ENCODE data around the gene SEMA7A.
"Not testable (repeated sequence)": the region's sequence is repeated elsewhere in the genome, so short reads cannot be mapped to it uniquely, and the experiment has no call there.

The SEMA7A gene

GRCh38 chr15:74433592-74434262 is at the start of gene SEMA7A:
TSS of gene SEMA7A (minus strand) at chr15:74433958. CDS start at chr15:74433918, 40 bp downstream.
- peak; percentile 81 for DNase-seq (ENCODE audit: low read depth, low spot score)

GRCh38 chr15:74482661-74483060 is 48.9 kb upstream of the SEMA7A start:
- peak; percentile 42 for DNase-seq (ENCODE audit: low read depth, low spot score)

- not testable (repeated sequence) for DNase-seq (ENCODE audit: low read depth, low spot score)
Measured at GRCh38 chr15:74480364-74480763, 46.6 kb upstream of the SEMA7A start.

GRCh38 chr15:74471621-74472020 is 37.9 kb upstream of the SEMA7A start:
- not testable (repeated sequence) for DNase-seq (ENCODE audit: low read depth, low spot score)

- DNase-seq (ENCODE audit: low read depth, low spot score) = no peak
Measured at GRCh38 chr15:74470631-74471395, 37.1 kb upstream of the SEMA7A start.

GRCh38 chr15:74468341-74469032 is 34.7 kb upstream of the SEMA7A start:
- no peak for DNase-seq (ENCODE audit: low read depth, low spot score)

- DNase-seq (ENCODE audit: low read depth, low spot score) = no peak
Measured at GRCh38 chr15:74466570-74466969, 32.8 kb upstream of the SEMA7A start.

- no peak for DNase-seq (ENCODE audit: low read depth, low spot score)
Measured at GRCh38 chr15:74464897-74465296, 31.1 kb upstream of the SEMA7A start.

- no peak for DNase-seq (ENCODE audit: low read depth, low spot score)
Measured at GRCh38 chr15:74464216-74464615, 30.5 kb upstream of the SEMA7A start.

GRCh38 chr15:74463634-74464033 is 29.9 kb upstream of the SEMA7A start:
- DNase-seq (ENCODE audit: low read depth, low spot score) = no peak

GRCh38 chr15:74461847-74462511 is 28.2 kb upstream of the SEMA7A start:
- DNase-seq (ENCODE audit: low read depth, low spot score) = peak; percentile 44

GRCh38 chr15:74460871-74461846 is 27.4 kb upstream of the SEMA7A start, which contains the start of gene UBL7:
TSS of gene UBL7 (minus strand) at chr15:74461160. CDS start at chr15:74458867, 2,293 bp downstream.
- peak; percentile 99 for DNase-seq (ENCODE audit: low read depth, low spot score)

GRCh38 chr15:74460298-74460697 is 26.5 kb upstream of the SEMA7A start:
- no peak for DNase-seq (ENCODE audit: low read depth, low spot score)

- DNase-seq (ENCODE audit: low read depth, low spot score) = not testable (repeated sequence)
Measured at GRCh38 chr15:74459798-74460197, 26.0 kb upstream of the SEMA7A start.

GRCh38 chr15:74458473-74458872 is 24.7 kb upstream of the SEMA7A start:
- DNase-seq (ENCODE audit: low read depth, low spot score) = no peak

- DNase-seq (ENCODE audit: low read depth, low spot score) = not testable (repeated sequence)
Measured at GRCh38 chr15:74457036-74457435, 23.3 kb upstream of the SEMA7A start.

- no peak for DNase-seq (ENCODE audit: low read depth, low spot score)
Measured at GRCh38 chr15:74454764-74455500, 21.2 kb upstream of the SEMA7A start.

- DNase-seq (ENCODE audit: low read depth, low spot score) = no peak
Measured at GRCh38 chr15:74453925-74454763, 20.4 kb upstream of the SEMA7A start.
